Astrocyte (in vitro differentiated cells and primary cell): ENCODE measurements around the gene ASB10. TPM values are rescaled to one million over a fixed set of nuclear protein-coding genes. Genes with fewer than 3 reads are reported as not detected.

Source experiments
- DNase-seq: peaks from one replicate; pipeline ENCODE4 v3.0.0-alpha.2; 2010; ENCODE audit warnings: low read depth
- FAIRE-seq: peaks from 2 replicates; lab custom pipeline; 2011; peaks lifted over from hg19 to GRCh38; lab: Jason Lieb, UNC
- H2AFZ ChIP-seq: 2 replicates; pipeline ENCODE4 v1.6.0; 2012; ENCODE audit warnings: low read depth, low read length, inconsistent platforms
- H3K27ac ChIP-seq: 2 replicates; pipeline ENCODE4 v1.5.1; 2011; ENCODE audit warnings: low read depth, low read length, inconsistent platforms
- H3K27me3 ChIP-seq: 2 replicates; pipeline ENCODE4 v1.6.0; 2011; ENCODE audit warnings: low read length, inconsistent platforms; ENCODE audit not compliant: insufficient read depth
- H3K36me3 ChIP-seq: 2 replicates; pipeline ENCODE4 v1.5.1; 2011; ENCODE audit warnings: low read length, inconsistent platforms; ENCODE audit not compliant: insufficient read depth
- H3K4me1 ChIP-seq: 2 replicates; pipeline ENCODE4 v1.5.1; 2011; ENCODE audit warnings: low read length, inconsistent platforms; ENCODE audit not compliant: insufficient read depth
- H3K4me2 ChIP-seq: 2 replicates; pipeline ENCODE4 v1.6.0; 2012; ENCODE audit warnings: low read length, inconsistent platforms
- H3K4me3 ChIP-seq: 2 replicates; pipeline ENCODE4 v1.5.1; 2011; ENCODE audit warnings: low read depth, mild to moderate bottlenecking, low read length, inconsistent platforms; ENCODE audit not compliant: insufficient read depth
- H3K79me2 ChIP-seq: 2 replicates; pipeline ENCODE4 v1.6.0; 2012; ENCODE audit warnings: mild to moderate bottlenecking, low read length, inconsistent platforms; ENCODE audit not compliant: insufficient read depth
- H3K9ac ChIP-seq: 2 replicates; pipeline ENCODE4 v1.6.0; 2012; ENCODE audit warnings: mild to moderate bottlenecking, low read length, inconsistent platforms
- H3K9me3 ChIP-seq: 2 replicates; pipeline ENCODE4 v1.5.1; 2012; ENCODE audit warnings: low read depth, mild to moderate bottlenecking, low read length, inconsistent platforms; ENCODE audit not compliant: insufficient read depth
- H4K20me1 ChIP-seq: 2 replicates; pipeline ENCODE4 v1.6.0; 2012; ENCODE audit warnings: low read length, inconsistent platforms; ENCODE audit not compliant: insufficient read depth
- H3K27ac Mint-ChIP-seq: one replicate; pipeline ENCODE4 v1.8.0; 2021; ENCODE audit warnings: mild to moderate bottlenecking, mixed read lengths; ENCODE audit not compliant: unreplicated experiment
- H3K27me3 Mint-ChIP-seq: one replicate; pipeline ENCODE4 v1.8.0; 2021; ENCODE audit warnings: low read depth, mixed read lengths; ENCODE audit not compliant: unreplicated experiment
- H3K36me3 Mint-ChIP-seq: one replicate; pipeline ENCODE4 v1.8.0; 2021; ENCODE audit warnings: low read depth, mixed read lengths; ENCODE audit not compliant: unreplicated experiment
- H3K4me1 Mint-ChIP-seq: one replicate; pipeline ENCODE4 v1.8.0; 2021; ENCODE audit warnings: low read depth, mixed read lengths; ENCODE audit not compliant: unreplicated experiment
- H3K4me3 Mint-ChIP-seq: one replicate; pipeline ENCODE4 v1.8.0; 2021; ENCODE audit warnings: mild to moderate bottlenecking, moderate library complexity, mixed read lengths; ENCODE audit not compliant: unreplicated experiment
- H3K9me3 Mint-ChIP-seq: one replicate; pipeline ENCODE4 v1.8.0; 2021; ENCODE audit warnings: mild to moderate bottlenecking, mixed read lengths; ENCODE audit not compliant: unreplicated experiment
- CTCF ChIP-seq: IDR thresholded peaks from 2 replicates; pipeline ENCODE4 v1.5.1; 2011; ENCODE audit warnings: low read depth, mild to moderate bottlenecking, inconsistent platforms, low read length, moderate library complexity; ENCODE audit not compliant: insufficient read depth
- EZH2 ChIP-seq: IDR thresholded peaks from 2 replicates; pipeline ENCODE4 v1.6.1; 2012; ENCODE audit warnings: mild to moderate bottlenecking, low read length, inconsistent platforms; ENCODE audit not compliant: insufficient read depth
- total RNA-seq: library from RNA; stranded (reverse); gene quantifications from 2 replicates; pipeline ENCODE4 v1.2.1, GENCODE V29; 2021

The ASB10 gene
- total RNA-seq, 1 donor from 2014 or later, result not detected

- Histone ChIP-seq H3K4me3 (no peak overlapping the region), H2AFZ (no peak overlapping the region), H3K79me2 (no peaks in the 10 kb centered on the region), H3K27ac (no peak overlapping the region), H4K20me1 (no peaks in the 10 kb centered on the region), H3K4me2 (no peak overlapping the region), H3K9me3 (no peaks in the 10 kb centered on the region), H3K27me3 (peaks cover 28% of the 10 kb centered on the region), H3K4me1 (no peaks in the 10 kb centered on the region), H3K9ac (no peak overlapping the region), H3K36me3 (no peaks in the 10 kb centered on the region)
- Mint-ChIP-seq H3K27me3 (peaks cover 45% of the 10 kb centered on the region), H3K27ac (no peak overlapping the region), H3K9me3 (peaks cover 5% of the 10 kb centered on the region), H3K36me3 (no peaks in the 10 kb centered on the region), H3K4me1 (no peaks in the 10 kb centered on the region), H3K4me3 (no peak overlapping the region)
- FAIRE-seq (no peak), DNase-seq (no peak)
- TF ChIP-seq EZH2, result no peak
- no peak for TF ChIP-seq CTCF
Observed at GRCh38 chr7:151193203-151193978, 6.3 kb upstream of the ASB10 start.

- Histone ChIP-seq H3K27me3 (peaks cover 32% of the 10 kb centered on the region), H3K9ac (no peak overlapping the region), H3K36me3 (no peaks in the 10 kb centered on the region), H3K9me3 (no peaks in the 10 kb centered on the region), H3K79me2 (no peaks in the 10 kb centered on the region), H4K20me1 (no peaks in the 10 kb centered on the region), H3K4me3 (no peak overlapping the region), H3K4me1 (no peaks in the 10 kb centered on the region), H2AFZ (no peak overlapping the region), H3K4me2 (no peak overlapping the region), H3K27ac (no peak overlapping the region)
- FAIRE-seq (no peak), DNase-seq (no peak)
- H3K36me3 Mint-ChIP-seq, result peaks cover 2% of the 10 kb centered on the region
- TF ChIP-seq EZH2, result no peak
- no peak for TF ChIP-seq CTCF
- no peak overlapping the region for H3K4me3 Mint-ChIP-seq
- peaks cover 52% of the 10 kb centered on the region for H3K27me3 Mint-ChIP-seq
- H3K4me1 Mint-ChIP-seq, result no peaks in the 10 kb centered on the region
- H3K27ac Mint-ChIP-seq, result no peak overlapping the region
- peaks cover 5% of the 10 kb centered on the region for H3K9me3 Mint-ChIP-seq
Observed at GRCh38 chr7:151192002-151192539, 5.0 kb upstream of the ASB10 start.

GRCh38 chr7:151191544-151191943, 4.5 kb upstream of the ASB10 start:
- Mint-ChIP-seq H3K9me3 (peaks cover 5% of the 10 kb centered on the region), H3K4me1 (no peaks in the 10 kb centered on the region), H3K36me3 (peaks cover 2% of the 10 kb centered on the region), H3K4me3 (no peak overlapping the region), H3K27ac (no peak overlapping the region), H3K27me3 (peaks cover 57% of the 10 kb centered on the region)
- TF ChIP-seq CTCF (no peak), EZH2 (no peak)
- Histone ChIP-seq H3K4me1 (no peaks in the 10 kb centered on the region), H3K27ac (no peak overlapping the region), H2AFZ (no peak overlapping the region), H3K9ac (no peak overlapping the region), H4K20me1 (no peaks in the 10 kb centered on the region), H3K9me3 (no peaks in the 10 kb centered on the region), H3K27me3 (peaks cover 29% of the 10 kb centered on the region), H3K4me3 (no peak overlapping the region), H3K79me2 (no peaks in the 10 kb centered on the region), H3K36me3 (no peaks in the 10 kb centered on the region), H3K4me2 (no peak overlapping the region)
- DNase-seq (no peak), FAIRE-seq (no peak)
